HG03432 (cell line): ENCODE data around the gene BIRC7.

Experiments
- ATAC-seq: cut with Tn5 transposase; IDR thresholded peaks from one replicate; pipeline ENCODE4 v1.9.1; 2021; ENCODE audit warnings: mild to moderate bottlenecking, moderate library complexity; ENCODE audit not compliant: unreplicated experiment

BIRC7 gene

DNA sequence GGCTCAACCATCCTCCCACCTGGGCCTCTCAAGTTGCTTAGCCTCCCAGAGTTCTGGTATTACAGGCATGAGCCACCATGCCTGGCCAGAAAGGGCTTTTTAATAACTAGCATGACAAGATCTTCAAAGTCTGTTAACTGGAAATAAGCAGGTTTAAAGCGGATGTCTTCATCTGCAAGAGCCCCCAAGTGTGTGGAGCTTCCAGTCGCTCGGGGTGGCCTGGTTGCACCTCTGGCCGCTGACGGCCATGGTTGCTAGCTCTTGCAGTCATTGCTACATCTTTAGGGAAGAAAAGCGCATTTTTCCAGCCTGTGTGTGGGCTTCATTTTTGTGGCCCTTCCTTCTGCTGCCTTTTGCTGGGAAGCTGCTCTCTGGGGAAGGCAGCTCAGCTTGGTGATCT, 44.7 kb downstream of the BIRC7 start:
- ATAC-seq: no peak

DNA sequence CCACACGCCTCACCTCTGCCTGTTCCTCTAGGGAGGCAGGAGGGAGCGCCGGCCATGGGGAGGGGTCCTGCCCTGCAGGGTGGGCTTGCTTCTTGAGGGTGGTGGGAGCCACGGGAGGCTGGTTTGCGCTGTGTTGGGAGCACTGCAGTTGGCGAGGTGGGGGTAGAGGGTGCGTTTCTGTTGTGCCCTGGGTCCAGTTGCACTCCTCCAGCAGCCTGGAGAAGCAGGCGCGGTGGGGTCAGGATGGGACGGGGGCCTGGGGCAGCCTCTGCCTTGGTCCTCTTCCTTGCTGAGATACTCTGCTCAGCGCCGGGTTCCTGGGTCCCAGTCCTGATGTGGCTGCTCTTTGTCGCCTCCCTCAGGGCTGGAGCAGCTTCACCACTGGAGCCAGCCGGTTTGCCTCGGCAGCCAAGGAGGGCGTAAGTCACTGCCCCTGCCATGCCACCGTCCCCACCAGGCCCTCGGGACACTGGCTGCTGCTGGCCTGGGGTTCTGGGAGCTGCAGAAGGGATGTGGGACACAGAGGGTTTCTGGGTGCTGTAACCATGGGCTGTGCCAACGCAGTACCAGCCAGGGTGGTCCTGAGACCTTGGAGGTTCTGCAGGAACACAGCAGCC, 45.3 kb downstream of the BIRC7 start:
- ATAC-seq: no peak

GRCh38 chr20:63281742-63282665, 46.3 kb downstream of the BIRC7 start:
- no peak for ATAC-seq

DNA sequence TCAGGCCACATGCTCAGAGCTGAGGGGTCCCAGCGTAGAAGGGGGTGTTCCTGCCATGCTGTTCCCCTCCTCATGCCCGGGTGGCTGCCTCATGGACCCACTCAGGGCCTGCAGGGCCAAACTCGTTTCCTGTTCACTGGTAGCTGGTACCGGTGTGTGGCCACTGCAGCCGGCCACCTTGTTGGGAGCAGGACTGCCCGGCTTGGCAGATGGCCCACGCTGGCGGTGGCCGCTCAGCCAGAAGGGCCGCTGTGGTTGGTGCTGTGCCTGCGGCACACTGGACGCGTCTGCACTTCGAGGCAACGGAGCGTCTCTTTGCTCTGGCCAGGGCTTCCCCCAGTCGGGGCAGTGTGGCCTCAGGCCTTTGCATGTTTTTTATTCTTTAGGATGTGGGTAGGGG, 47.2 kb downstream of the BIRC7 start:
- no peak for ATAC-seq

DNA sequence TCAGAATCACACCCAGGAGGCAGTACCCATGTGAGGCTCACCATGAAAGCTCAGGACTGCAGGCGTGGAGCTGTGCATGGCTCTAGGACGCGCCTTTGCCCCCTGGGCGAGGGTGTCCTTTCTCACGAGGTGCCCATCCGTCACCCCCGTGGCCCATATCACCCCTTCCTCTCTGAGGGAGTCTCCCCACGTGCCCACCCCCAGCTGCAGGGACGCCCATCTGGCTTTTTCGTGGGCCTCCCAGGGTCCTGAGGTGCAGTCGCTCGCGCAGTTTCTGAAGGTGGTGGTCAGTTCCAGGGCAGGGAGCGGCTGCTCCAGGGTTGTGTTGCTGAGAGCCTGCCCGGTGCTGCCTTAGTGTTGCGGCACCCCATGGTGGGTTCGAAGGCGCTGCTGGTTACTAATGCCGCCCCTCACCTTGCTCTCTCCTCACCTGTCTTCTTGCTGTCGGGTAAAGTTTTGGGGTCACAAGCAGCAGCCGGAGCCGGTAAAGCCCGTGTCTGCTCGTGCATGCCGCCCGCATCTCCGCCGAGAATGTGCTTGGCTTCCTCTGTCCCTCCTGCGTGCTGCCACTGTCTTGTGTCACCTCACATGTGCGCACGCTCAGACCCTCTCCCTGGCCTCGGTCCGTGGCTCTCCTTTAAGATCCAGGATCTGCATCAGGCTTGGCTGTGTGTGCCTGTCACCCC, 47.8 kb downstream of the BIRC7 start:
- no peak for ATAC-seq

DNA sequence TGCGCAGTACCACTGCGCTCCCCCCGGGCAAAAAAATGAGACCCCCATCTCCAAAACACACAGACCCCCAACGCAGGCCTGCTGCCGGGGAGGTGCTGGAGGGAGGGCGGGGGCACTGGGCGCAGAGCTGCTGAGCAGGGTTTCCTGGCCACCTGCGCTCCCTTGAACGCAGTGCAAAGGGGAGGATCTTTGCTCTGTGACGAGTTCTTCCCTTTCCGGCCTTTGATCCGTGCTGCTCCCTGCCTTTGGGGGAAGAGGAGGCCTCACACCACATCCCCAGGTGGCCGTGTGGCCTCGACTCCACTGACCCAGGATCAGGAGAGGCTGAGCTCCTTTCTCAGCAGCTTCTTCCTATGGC, 48.4 kb downstream of the BIRC7 start:
- no peak for ATAC-seq

- no peak for ATAC-seq
Observed at GRCh38 chr20:63284544-63284949, 48.8 kb downstream of the BIRC7 start.

DNA sequence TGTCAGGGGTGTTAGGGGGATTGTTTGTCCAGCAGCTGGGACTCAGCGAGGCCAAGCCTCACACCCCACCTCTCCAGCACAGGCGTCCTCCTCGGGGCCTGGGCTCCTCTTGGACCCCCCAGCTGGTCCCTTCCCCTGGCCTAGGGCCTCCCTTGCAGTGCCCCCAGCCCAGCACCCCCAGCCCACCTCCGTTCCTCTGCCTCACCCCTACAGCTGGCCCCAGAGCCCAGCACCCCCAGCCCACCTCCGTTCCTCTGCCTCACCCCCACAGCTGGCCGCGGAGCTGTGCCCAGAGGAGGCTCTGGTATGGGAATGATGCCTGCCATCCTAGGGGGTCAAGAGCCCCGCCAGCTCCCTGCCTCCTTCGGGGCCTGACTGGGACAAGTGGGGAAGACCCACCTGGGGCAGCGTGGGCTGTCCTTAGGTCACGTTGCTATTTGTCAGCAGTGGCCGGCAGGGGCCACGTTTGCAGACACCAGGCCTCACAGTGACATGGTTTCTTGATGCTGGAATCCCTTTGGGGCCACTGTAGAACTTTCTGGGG, 49.3 kb downstream of the BIRC7 start:
- ATAC-seq: no peak

DNA sequence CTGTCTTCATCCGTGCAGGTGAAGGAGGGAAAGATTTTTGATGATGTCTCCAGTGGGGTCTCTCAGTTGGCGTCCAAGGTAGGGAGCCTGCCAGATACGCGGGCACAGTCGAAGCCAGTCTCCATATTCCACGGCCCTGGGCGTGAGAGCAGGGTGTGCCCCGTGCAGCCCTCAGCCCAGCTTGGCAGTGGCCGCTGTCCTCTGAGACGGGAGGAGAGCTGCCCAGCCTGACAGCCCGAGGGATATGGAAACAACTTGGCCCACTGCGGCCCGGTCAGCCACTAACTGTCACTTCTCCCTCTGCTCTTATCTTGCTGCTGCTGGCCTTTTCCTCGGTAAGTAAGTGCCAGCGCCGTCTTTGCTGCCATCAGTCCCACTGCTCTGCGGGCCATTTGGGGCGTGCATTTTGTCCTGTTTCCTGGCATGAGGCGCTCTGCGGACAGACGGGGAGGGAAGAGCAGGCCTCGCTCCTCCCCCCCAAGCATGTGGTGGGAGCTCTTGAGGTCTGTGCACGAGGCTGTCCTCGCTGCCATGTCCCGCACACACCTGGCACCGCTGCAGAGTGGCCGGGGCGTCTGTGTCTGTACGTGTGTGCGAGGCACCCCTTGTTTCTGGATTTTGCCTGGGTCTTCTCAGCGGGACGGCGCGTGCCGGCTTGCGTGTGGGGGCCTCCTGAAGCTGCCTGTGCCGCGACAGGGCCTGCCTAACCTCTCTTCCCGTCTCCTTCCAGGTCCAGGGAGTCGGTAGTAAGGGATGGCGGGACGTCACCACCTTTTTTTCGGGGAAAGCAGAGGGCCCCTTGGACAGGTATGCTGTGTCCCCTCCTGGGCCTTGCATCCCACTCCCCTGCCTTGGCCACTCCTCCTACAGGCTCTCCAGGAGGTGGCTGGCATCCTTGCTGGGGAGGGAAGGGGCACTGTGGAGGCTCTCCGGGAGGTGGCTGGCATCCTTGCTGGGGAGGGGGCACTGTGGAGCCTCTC, 50.2 kb downstream of the BIRC7 start:
- no peak for ATAC-seq

- no peak for ATAC-seq
Observed at GRCh38 chr20:63286781-63287696, 51.3 kb downstream of the BIRC7 start.

GRCh38 chr20:63287697-63288580, 52.2 kb downstream of the BIRC7 start:
- no peak for ATAC-seq

GRCh38 chr20:63288581-63289251, 53.0 kb downstream of the BIRC7 start:
- no peak for ATAC-seq

DNA sequence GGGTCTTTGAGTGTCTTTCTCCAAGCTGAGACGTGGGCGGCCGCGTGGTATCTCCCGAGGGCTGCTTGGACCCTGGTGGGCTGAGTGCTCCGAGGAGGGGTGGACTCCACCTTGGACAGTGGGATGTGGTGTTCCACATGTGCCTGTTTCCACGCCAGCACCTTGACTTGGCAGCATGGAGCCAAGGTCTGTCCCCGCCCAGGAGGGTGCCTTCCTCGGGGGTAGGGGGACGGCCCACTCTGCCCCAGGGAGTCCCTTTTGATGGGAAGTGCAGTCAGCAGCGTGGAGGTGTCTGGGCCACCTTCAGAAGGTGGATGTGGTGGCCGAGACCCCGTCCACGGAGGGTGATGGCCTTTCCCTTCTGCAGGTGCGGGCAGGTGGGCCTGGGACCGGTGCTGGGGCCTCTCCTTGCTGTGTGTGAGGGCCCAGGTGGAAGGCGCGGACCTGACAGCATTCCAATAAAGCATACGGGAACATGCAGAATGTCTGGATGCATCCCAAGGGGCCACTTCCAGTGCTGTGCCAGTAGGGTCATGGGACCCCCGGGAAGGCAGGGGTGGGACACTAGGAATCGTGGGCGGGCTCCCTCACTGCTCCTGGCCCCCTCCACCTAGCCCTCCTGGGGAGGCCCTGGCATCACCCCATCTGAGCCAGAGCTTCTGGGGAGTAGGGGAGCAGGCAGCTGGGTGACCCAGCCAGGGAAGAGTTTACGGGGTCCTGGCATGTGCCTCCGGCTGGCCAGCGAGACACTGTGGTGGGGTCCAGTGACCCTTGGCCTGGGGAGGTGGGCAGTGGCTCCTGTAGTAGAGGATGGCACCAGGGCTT, 53.8 kb downstream of the BIRC7 start:
- no peak for ATAC-seq
